ENCODE data around the gene KLHL10. TPM values are rescaled to one million over a fixed set of nuclear protein-coding genes. Genes with fewer than 3 reads are reported as not detected.

Gene KLHL10
- total RNA-seq, 4 donors from 2014 or later, result not detected

DNA sequence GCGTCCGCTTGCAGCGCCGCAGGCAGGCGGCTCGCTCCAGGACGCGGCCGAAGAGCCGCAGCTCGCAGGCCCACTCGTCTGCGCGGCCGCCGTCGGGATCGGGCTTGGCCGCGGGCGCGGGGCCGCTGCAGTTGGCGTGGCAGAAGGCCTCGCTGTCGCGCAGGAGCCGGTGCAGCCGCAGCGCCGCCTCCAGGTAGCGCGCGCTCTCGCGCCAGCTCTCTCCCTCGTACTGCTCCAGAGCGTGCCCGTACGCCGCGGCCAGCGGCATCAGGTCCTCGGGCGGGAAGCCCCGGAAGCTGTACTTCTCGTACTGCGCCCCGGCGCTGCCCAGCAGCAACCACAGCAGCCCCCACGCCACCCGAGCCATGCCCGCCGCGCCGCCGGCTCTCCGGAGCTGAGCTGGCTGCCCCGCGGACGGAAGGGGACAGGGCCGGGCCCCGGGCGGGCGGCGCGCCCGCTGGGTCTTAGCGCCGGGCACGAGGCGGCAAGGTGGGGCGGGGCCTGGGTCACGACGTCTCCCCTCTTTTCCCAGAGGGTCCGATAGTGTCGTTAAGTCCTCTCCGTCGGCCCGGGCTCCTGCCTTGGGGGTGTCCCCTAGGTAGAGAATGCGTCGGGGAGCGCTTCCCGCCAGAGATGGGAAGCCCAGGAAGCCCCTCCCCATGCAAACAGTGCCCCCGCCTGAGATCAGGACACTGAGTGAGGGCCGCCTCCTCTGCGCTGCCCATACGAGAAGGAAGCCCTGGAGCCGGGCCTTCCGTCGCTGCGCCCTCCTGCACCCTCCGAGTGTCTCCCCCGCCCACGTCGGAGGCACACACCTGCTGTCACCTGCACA is 25.9 kb upstream of the KLHL10 start, which contains the start of gene P3H4:
Gene P3H4 (minus strand): TSS at position 401 of the 832 bp plus-strand sequence. CDS start 34 bp downstream, at position 367.
- Histone ChIP-seq H3K4me3 (peak within 1 kb of the TSS; percentile 74 to 86 (median 84)), H3K4me1 (peaks cover 0 to 45% (median 22%) of the 10 kb centered on the region in 4 donors), H3K27ac (peak within 1 kb of the TSS; percentile 53 to 84 (median 75)), H3K36me3 (peaks cover 0 to 12% (median 0%) of the 10 kb centered on the region in 3 donors), H3K9me3 (no peaks in the 10 kb centered on the region), H3K27me3 (no peaks in the 10 kb centered on the region)
- peak; percentile 58 to 60 for DNase-seq (ENCODE audit: low spot score in 2 of 2)
- 1% methylated on average over 28 to 30 of the region's 96 CpGs for WGBS, 2 donors
- TF ChIP-seq EP300 (IDR thresholded peaks at IDR 0.05) (peak in 1 of 2 donors; percentile 29), CTCF (IDR thresholded peaks at IDR 0.05) (peak; percentile 71 to 94 (median 85)), POLR2A (IDR thresholded peaks at IDR 0.05) (no peak)

DNA sequence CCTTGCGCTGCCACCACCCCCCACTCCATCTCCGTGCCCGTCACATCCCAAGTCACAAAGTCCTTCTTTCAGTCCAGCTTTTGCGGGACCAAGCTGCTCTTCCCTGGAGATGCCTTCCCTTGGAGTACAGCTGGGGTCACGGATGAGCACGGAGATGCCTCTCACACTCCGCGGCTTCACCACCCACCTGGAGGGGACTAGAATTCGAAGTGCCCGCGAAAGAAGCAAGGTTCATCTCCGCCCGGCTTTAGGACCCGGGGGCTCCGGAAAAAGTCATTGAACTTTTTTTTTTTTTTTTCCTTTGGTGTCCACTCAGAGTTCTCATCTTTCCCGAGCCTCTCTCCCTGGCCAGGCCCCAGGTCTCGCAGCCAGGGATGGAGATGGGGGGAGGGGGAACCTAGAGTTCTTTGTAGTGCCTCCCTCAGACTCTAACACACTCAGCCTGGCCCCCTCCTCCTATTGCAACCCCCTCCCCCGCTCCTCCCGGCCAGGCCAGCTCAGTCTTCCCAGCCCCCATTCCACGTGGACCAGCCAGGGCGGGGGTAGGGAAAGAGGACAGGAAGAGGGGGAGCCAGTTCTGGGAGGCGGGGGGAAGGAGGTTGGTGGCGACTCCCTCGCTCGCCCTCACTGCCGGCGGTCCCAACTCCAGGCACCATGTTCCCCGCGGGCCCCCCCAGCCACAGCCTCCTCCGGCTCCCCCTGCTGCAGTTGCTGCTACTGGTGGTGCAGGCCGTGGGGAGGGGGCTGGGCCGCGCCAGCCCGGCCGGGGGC is 25.1 kb upstream of the KLHL10 start, which contains the start of gene FKBP10:
Gene FKBP10 (plus strand): TSS at position 624 of the 771 bp plus-strand sequence. CDS start 31 bp downstream, at position 655.
- H3K27me3 ChIP-seq, result no peaks in the 10 kb centered on the region
- H3K9me3 ChIP-seq, result no peaks in the 10 kb centered on the region
- H3K27ac ChIP-seq, result peak within 1 kb of the TSS; percentile 53 to 84 (median 75)
- peak within 1 kb of the TSS; percentile 74 to 86 (median 84) for H3K4me3 ChIP-seq
- peak; percentile 49 to 57 for DNase-seq (ENCODE audit: low spot score in 2 of 2)
- TF ChIP-seq CTCF (IDR thresholded peaks at IDR 0.05), result no peak
- TF ChIP-seq EP300 (IDR thresholded peaks at IDR 0.05), result no peak
- TF ChIP-seq POLR2A (IDR thresholded peaks at IDR 0.05), result no peak
- 1% methylated on average over 33 to 34 of the region's 35 CpGs for WGBS, 2 donors
- H3K36me3 ChIP-seq, result peaks cover 0 to 10% (median 0%) of the 10 kb centered on the region in 3 donors
- H3K4me1 ChIP-seq, result peaks cover 0 to 45% (median 22%) of the 10 kb centered on the region in 4 donors

- H3K9me3 ChIP-seq, result no peaks in the 10 kb centered on the region
- no peak for TF ChIP-seq CTCF (IDR thresholded peaks at IDR 0.05)
- no peak for DNase-seq (ENCODE audit: low spot score in 2 of 2)
- peak overlapping the region; percentile 74 to 86 (median 84) for H3K4me3 ChIP-seq
- peaks cover 0 to 11% (median 0%) of the 10 kb centered on the region in 3 donors for H3K36me3 ChIP-seq
- no peaks in the 10 kb centered on the region for H3K27me3 ChIP-seq
- H3K4me1 ChIP-seq, result peaks cover 0 to 45% (median 22%) of the 10 kb centered on the region in 4 donors
- 12 to 14% methylated on average over 12 of the region's 12 CpGs for WGBS, 2 donors
- peak overlapping the region; percentile 9 to 84 (median 75) for H3K27ac ChIP-seq
Measured at GRCh38 chr17:41813152-41813680, 24.4 kb upstream of the KLHL10 start.

DNA sequence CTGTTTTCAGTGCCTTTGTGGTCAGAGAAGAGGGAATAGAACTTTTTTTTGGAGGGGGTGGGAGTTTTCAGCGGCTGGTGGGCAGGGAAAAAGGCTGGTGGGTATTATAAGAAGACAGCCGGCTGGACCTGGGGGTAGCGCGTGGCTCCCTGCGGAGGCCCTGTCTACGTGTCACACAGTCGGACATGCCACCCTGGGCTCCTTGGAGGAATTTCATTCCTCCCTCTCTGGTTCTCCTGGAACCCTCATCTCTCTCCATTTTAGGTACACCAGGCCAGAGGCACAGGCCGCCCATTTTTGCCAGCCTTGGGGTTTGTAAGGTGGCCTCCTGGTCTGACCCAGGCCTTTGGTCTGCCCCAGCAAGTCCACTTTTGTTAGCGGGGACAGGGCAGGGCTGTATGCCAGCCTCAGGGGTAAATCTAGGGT is 23.9 kb upstream of the KLHL10 start:
- peaks cover 0 to 45% (median 22%) of the 10 kb centered on the region in 4 donors for H3K4me1 ChIP-seq

More for the DNA sequence above, 23.9 kb upstream of the KLHL10 start:
- Histone ChIP-seq H3K27me3 (no peaks in the 10 kb centered on the region), H3K27ac (peak overlapping the region in 3 of 4 donors; percentile 9 to 84 (median 79)), H3K4me3 (peak overlapping the region in 3 of 4 donors; percentile 74 to 86 (median 83)), H3K9me3 (no peaks in the 10 kb centered on the region), H3K36me3 (peaks cover 0 to 12% (median 0%) of the 10 kb centered on the region in 3 donors)
- DNase-seq (ENCODE audit: low spot score in 2 of 2), result no peak
- WGBS, 2 donors, result 42 to 44% methylated on average over 9 of the region's 9 CpGs
- TF ChIP-seq EP300 (IDR thresholded peaks at IDR 0.05) (no peak), POLR2A (IDR thresholded peaks at IDR 0.05) (no peak), CTCF (IDR thresholded peaks at IDR 0.05) (no peak)

Measured in tibial nerve (tissue), 4 donors.